HG03103 (cell line): ENCODE results near the gene CDKN2B.
"Not testable (repeated sequence)": the region's sequence is repeated elsewhere in the genome, so short reads cannot be mapped to it uniquely, and the experiment has no call there.

Experiments
- ATAC-seq: cut with Tn5 transposase; IDR thresholded peaks from one replicate; pipeline ENCODE4 v1.9.1; 2021; ENCODE audit warnings: low read depth; ENCODE audit not compliant: unreplicated experiment

The CDKN2B gene, protein sequence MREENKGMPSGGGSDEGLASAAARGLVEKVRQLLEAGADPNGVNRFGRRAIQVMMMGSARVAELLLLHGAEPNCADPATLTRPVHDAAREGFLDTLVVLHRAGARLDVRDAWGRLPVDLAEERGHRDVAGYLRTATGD

DNA sequence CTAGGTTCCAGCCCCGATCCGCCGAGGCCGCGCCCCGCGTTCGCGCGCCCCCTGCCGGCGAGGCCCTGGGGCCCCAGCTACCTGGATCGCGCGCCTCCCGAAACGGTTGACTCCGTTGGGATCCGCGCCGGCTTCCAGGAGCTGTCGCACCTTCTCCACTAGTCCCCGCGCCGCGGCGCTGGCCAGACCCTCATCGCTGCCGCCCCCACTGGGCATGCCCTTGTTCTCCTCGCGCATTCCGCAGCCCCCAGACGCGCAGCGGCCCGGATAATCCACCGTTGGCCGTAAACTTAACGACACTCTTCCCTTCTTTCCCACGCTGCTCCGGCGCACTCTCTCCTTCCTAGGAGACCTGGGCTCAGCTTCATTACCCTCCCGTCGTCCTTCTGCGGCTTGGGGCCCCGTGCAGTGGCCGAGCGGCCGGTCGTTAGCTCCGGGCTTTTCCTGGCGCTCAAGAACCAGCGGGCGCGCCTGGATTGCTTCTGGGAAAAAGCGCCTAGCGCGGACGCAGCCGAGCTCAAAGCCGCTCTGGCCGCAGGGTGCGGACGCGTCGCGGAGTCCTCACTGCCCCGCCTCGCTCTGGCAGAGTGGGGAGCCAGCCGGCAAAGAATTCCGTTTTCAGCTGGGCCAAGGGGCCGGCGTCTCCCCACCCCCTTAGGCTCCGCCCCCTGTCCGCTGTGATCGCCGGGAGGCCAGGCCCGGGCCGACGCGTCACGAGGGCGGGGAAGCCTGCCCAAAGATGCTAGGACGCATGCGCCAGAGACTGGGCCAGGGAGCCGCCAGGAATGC is at the start of gene CDKN2B:
CDKN2B (minus strand) TSS at position 589 of the 789 bp plus-strand sequence; CDS start at position 237, 352 bp downstream.
- peak; percentile 88 for ATAC-seq

DNA sequence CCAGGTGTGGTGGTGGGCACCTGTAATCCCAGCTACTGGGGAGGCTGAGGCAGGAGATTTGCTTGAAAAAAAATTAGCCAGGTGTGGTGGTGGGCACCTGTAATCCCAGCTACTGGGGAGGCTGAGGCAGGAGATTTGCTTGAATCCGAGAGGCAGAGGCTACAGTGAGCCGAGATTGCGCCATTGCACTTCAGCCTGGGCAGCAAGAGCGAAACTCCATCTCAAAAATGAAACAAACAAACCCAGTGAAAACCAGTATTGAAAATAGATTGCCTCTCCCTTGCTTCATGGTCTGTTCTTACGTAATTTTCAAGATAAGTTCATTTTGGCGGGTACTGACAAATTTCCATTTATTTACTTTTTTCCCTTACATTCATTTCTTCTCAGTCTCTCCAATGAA is 48.9 kb upstream of the CDKN2B start:
- not testable (repeated sequence) for ATAC-seq

DNA sequence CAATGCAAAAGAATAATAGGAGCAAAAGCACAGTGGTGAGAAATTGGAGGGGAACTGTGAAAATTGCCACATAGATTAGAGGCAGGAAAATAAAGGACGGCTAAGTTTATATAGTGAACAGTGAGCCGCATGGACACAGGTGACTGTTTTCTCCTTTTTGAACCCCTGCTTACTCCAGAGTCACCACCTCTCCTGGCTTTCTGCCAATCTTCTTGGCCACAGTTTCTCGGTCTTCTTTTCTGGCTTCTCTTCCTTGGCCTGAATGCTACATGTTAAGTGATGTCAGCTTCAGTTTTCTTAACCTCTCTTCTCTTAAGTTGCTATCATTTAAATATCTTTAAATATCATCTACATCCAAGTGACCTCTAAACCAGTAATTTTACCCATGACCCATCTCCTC is 47.3 kb upstream of the CDKN2B start:
- no peak for ATAC-seq

DNA sequence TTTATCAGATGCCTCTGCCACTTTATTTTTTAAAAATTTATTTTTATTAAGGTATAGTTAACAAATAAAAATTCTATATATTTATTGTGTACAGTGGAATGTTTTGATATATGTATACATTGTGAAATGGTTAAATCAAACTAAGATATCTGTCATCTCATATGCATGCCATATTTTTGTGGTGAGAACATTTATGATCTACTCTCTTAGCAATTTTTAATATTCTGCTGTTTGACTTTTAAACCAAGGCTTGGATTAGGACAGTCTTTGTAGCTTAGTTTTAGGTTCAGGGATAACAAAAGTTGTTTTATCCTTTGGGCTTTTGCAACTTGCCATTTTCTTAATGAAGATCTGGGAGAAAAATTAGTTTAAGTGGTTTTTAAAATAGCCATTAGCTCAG is 46.0 kb upstream of the CDKN2B start:
- no peak for ATAC-seq

DNA sequence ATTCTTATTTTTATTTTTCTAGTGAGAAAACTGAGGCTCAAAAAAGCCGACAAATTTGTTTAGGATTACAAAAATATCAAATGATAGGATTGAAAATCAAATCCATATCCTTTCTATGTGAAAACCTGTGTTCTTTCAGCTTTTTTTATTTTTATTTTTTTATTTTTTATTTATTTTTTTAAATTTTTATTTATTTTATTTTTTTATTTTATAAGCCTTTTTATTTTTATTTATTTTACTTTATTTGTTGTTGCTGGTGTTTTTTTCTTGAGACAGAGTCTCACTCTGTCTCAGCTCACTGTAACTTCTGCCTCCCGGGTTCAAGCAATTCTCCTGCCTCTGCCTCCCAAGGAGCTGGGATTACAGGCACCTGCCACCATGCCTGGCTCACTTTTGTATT is 45.4 kb upstream of the CDKN2B start:
- no peak for ATAC-seq

DNA sequence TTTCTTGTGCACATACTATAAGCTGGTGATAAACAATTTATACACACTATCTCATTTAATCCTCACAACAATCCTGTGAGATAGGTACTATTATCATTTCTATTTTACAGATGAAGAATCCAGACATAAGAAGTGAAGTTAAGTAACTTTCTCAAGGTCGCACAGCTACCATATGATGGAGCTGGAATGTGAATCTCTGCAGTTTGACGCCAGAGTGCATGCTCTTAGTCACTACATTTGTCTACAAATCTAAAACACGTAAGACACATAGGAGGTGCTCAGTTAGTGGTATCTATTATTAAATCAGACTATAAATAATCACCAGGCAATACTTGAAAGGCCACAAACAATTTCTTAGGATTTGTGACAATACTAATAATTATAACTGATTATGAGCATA is 45.0 kb upstream of the CDKN2B start:
- ATAC-seq, result no peak

DNA sequence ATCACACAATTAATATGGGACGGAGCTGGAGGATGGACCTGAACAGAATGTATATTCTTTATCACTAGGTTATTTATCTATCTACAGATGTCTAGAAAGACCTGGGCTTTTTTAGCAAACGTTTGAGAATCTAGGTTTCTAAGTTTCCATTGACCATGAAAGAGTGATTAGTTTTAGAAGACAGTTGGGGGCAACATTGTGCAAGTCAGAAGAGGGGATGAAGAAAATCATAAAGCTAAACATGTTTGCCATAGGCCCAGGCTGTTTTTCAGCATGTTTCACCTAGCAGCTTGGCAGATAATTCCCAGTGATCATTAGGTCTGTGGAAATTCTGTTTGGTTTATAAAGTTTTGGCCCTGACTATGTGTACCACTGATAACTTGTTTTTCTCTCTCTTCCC is 44.1 kb upstream of the CDKN2B start:
- ATAC-seq, result no peak

DNA sequence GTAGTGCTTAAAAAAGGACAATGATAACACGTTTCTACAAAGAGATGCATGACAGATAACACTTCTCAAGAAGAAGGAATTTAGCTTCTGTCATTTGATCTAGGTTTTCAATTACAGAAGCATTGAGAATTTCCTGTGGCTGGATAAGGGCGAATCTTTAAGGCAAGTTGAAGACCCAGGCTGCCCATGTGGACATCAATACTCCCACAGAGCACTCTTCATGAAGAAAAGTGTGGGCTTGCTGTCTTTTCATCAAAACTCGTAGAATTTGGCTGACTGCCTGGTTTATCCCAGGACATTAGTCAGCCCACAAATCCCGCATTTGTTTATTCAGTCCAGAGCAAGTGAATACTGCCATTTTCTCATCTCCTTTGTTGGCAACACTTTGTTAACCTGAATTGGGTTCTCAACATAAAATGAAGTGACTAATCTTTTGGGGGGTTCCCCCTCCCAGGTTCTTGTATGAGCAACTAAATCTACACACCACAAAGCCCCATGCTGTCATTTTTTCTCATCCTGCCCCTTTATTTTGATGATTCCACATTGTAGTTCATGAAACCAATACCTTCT is 43.4 kb upstream of the CDKN2B start:
- no peak for ATAC-seq

DNA sequence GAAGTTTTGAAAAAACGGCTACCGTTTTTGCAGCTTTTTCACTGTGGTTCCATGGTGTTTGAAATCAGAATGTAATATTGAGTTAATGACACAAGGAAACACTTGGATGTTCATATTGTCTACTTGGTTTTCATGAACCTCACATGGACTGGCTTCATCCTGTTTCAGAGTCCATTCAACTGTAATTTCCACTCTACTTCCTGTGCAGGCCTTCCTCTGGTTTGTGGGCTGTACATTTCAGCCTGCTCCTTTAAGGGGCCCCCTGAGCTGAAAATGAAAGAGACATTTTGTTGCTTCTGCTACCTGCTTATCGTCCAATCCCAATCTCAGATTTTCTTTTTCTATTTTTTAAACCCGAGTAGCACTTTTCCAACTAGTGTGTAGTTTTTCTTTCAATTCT is 41.8 kb upstream of the CDKN2B start:
- ATAC-seq, result peak; percentile 82

DNA sequence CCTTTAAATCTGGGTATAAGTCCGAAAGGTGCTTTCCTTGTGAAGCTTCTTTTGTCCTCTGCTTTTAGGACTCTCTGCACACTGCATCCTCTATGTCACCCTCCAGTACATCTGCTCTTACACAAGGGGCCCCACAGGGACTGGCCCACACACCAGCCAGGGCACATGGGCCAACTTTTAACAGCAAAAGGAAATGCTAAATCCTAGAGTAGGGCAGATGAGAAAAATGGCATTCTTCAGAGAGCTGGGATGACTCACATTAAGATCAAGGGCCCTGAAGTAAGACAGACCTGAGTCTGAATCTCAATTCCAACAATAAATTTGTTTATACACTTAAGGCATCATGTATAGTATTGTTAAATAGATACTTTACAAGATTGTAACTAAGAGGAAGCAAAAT is 40.3 kb upstream of the CDKN2B start:
- ATAC-seq, result no peak

DNA sequence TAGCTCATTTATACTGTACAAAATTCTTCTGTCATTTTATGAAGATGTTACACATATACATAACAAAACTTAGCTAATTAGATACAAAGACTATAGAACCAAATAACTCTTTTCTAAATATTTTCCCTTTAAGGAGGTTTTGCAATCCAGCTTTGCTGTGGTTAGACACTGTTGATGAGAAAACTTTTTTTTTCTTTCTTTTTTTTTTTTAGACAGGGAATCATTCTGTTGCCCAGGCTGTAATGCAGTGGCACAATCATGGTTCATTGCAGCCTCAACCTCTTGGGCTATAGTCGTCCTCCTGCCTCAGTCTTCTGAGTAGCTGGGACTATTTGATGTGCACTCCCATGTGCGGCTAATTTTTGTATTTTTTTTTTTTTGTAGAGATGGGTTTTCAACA is 38.5 kb upstream of the CDKN2B start:
- no peak for ATAC-seq

DNA sequence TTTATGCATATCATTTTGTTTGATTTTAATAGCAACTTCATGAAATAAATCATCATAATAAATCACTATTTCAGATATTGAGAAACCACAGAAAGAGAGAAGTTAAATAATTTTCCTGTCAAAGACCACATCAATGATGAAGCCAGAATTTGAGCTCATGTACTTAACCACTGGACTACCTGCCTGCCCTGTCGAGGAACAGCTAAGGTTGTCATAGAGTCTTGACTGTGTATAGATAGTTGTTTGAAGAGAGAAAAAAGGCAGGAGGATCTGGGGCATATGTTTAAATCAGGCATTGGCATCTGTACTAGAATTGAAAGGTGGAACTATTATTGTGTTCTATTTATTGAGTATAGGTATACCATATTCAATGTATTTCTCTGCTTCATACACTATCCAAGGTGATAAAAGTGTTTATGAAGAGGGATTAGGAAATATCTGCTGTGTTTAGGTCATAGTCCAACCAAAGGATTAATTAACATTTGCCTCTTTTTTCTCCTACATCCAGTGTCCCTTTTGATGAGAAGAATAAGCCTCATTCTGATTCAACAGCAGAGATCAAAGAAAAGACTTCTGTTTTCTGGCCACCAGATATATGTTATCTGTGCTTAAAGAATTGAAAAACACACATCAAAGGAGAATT is 37.3 kb upstream of the CDKN2B start:
- no peak for ATAC-seq

DNA sequence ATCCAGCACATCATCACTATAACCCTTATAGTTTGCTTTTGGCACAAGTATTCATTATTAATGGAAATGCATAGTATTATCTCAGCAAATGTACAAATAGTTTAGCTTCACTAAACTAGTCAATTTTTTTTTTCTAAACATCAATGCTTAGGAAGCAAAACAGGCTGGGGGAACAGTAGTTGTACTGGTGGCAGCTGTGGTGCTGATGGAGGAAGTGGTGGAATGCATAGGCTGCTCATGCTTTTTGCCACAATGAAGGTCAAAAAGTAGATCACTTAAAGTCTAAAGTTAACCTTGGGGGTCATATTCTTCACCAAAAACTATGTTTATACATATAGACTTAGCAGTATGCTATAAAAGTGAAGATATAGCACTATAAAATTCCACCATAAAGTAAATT is 36.3 kb upstream of the CDKN2B start:
- no peak for ATAC-seq

DNA sequence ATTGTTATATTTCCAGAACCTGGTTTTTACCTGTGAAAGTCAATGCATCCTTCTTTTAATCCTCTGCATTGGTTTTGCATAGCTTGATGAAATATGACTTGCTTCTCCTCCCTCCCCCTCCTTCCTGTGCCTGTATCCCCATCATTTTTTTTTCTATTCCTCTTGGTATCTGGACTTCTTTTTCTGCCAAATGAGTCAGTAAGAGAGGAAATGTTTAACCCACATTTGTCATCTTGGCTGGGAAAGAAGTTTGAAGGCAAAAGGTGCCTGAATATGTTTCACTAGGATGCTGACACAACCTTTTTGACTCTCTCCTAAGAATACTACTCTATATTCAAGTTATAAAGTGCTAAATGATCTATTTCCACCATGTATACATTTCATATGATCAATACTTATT is 35.5 kb upstream of the CDKN2B start:
- ATAC-seq, result no peak

DNA sequence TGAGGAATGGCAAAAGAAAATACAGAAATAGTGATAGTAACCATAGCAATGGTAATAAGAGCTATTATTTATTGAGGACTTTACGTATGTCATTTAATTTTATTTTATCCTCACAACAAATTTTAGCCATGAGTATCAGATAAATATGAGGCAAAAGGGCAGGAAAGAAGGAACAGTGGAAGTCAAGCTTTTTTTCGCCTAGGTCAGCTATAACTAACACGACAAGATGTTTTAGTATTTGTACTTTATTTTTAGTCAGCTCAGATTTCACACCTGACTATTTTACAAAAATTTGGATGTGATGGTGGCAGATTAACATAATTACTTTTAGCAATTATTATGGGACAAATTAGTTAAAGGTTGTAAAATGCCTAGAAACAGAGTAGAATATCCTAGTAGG is 34.8 kb upstream of the CDKN2B start:
- ATAC-seq, result no peak

DNA sequence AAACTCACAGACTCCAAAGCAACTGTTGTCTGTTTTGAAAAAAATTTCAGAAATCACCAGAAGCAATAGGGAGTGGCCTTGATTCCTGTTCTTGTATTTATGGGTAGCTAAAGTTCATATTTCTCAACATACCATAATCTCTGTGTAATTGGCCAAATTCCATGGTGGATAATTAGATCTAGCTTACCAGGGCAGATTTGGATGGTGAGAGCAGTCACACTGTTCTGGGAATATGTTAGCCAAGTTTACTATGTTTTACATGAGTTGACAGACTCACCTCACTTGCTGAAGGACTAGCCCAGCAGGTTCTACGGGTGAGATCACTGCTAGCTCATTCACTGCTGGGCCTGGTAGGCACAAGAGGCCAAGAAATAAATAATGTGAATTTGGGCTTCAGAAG is 32.7 kb upstream of the CDKN2B start:
- ATAC-seq, result no peak

DNA sequence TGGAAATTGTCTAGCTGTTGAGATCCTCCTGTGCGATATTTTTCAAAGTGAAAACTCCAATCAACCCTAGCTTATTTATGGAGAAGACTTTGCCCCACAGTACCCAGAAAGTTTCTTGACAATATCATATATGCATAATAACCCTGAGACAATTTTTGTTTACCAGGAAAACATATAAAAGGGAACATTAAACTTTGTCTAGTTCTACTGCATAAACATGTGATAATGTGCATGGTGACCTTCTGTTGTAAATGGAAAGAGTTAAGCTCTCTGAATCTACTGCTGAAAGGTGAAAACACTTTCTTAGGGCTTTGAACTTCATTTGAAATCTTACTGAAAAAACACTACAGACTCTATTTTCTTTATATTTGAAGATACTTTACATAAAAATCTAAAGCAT is 32.2 kb upstream of the CDKN2B start:
- ATAC-seq, result no peak

DNA sequence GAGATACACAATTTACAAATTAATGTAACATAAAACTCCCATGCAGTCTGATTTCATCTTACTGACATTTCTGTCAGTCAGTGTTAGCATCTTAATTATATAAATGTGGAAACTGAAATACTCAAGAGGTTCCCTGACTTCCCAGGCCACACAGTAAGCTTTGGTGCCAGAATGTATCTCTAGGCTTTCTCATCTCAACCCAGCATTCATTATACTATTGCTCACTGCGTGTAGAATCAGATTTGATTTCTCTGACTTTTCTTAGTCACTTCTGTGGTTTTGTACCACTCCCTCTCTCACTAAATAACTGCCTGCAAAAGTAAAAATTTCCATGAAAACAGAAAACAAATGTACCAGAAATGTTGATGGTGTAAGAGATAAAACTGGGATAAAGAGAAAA is 31.7 kb upstream of the CDKN2B start:
- ATAC-seq, result no peak

DNA sequence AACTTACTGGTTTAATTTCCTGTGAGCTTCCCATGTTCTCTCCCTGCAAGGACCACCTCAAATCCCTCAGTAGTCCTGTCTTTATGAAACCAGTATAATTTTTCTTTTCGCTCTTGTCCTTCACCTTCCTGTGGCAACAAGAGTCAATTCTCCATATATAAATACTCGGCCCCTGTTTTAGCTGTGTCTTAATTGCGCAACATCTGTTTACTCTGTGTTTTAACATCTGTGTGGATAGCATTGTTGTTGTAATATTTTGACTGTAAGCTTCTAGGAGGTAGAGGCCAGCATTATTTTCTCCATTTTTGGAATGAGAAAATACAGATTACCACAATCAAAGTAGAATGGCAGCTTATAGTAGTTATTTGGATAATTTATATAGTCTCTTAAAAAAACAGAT is 30.2 kb upstream of the CDKN2B start:
- no peak for ATAC-seq

DNA sequence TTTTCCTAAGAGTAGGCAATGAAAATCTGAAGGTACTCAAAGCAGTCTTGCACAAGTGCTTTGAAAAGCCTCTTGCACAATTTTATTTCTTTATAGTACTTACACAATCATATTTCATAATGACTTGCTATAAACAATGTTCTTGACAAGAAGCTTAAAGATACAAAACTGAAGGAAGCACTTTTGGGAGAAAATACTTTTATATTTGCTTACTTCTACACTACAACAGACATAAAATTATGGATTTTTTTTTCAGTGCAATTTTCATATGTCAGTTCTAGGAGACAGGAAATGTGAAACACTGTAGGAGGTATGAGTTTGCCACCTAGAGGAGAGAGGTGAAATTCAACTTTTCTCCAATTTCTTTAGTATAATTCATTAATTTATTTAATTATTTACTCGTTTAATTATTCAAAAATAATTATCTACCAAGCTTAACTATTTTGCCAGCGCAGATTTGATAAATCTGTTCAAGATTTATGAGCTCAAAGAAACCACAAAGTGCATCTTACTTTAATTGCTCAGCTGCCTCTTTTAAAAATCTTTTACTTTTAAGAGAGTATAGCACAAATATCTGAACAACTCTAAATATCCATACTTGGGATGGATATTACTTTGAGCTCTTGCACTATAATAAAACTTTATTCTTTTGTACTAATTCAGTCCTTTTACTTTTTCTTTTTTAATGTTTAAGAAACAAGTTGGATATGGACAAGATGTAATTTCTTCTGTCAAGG is 29.0 kb upstream of the CDKN2B start:
- no peak for ATAC-seq
